NT2/D1 (cell line): Measurements from ENCODE around the gene PHAX.

Experiments used
- DNase-seq: peaks from one replicate; pipeline ENCODE4 v3.0.0-alpha.2; 2011; ENCODE audit warnings: low read depth, low spot score
- H3K27me3 ChIP-seq: 2 replicates; pipeline ENCODE4 v1.6.0; 2011; ENCODE audit warnings: mild to moderate bottlenecking; ENCODE audit not compliant: insufficient read length, insufficient read depth
- H3K36me3 ChIP-seq: 2 replicates; pipeline ENCODE4 v1.6.1; 2011; ENCODE audit warnings: mild to moderate bottlenecking, low read length, mixed read lengths; ENCODE audit not compliant: insufficient read depth, insufficient read length
- H3K4me1 ChIP-seq: 2 replicates; pipeline ENCODE4 v1.5.1; 2011; ENCODE audit not compliant: insufficient read depth, insufficient read length
- H3K4me3 ChIP-seq: 2 replicates; pipeline ENCODE4 v1.5.1; 2011; ENCODE audit warnings: low read depth; ENCODE audit not compliant: insufficient read length
- H3K9ac ChIP-seq: 2 replicates; pipeline ENCODE4 v1.6.0; 2011; ENCODE audit warnings: low read depth; ENCODE audit not compliant: insufficient read length
- H3K9me3 ChIP-seq: 2 replicates; pipeline ENCODE4 v1.5.1; 2011; ENCODE audit warnings: mild to moderate bottlenecking, low read length; ENCODE audit not compliant: insufficient read depth
- SUZ12 ChIP-seq: IDR thresholded peaks from 2 replicates; pipeline ENCODE4 v1.6.1; 2011; ENCODE audit not compliant: insufficient read length, insufficient read depth; ENCODE audit errors: extremely low read depth
- YY1 ChIP-seq: IDR thresholded peaks from 2 replicates; pipeline ENCODE4 v1.6.1; 2011; ENCODE audit not compliant: insufficient read length, insufficient read depth
- ZNF274 ChIP-seq: IDR thresholded peaks from 2 replicates; pipeline ENCODE4 v1.6.1; 2011; ENCODE audit warnings: mild to moderate bottlenecking, low read depth, low read length

PHAX gene

GRCh38 chr5:126576974-126577373, 23.8 kb upstream of the PHAX start:
- H3K27me3 ChIP-seq: no peaks in the 10 kb centered on the region
- H3K4me3 ChIP-seq: no peak overlapping the region
- TF ChIP-seq YY1: no peak
- TF ChIP-seq SUZ12: no peak
- TF ChIP-seq ZNF274: no peak
- H3K9ac ChIP-seq: no peak overlapping the region
- DNase-seq: no peak
- H3K9me3 ChIP-seq: no peaks in the 10 kb centered on the region
- peaks cover 67% of the 10 kb centered on the region for H3K36me3 ChIP-seq
- H3K4me1 ChIP-seq: no peaks in the 10 kb centered on the region

DNA sequence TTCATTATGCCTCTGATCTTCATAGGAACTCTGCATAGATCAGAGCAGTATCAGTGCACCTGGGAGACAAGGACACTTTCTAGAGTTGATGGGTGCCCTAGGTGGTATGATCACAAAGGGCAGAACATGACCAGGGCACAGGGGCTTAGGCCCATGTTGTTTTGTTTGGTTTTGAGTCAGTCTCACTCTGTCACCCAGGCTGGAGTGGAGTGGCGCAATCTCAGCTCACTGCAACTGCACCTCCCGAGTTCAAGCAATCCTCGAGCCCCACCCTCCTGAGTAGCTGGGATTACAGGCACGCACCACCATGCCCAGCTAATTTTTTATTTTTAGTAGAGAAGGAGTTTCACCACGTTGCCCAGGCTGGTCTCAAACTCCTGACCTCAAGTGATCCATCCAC, 23.3 kb upstream of the PHAX start:
- H3K9me3 ChIP-seq: no peaks in the 10 kb centered on the region
- no peaks in the 10 kb centered on the region for H3K4me1 ChIP-seq
- no peak for DNase-seq
- no peaks in the 10 kb centered on the region for H3K27me3 ChIP-seq
- H3K9ac ChIP-seq: no peak overlapping the region
- H3K36me3 ChIP-seq: peaks cover 66% of the 10 kb centered on the region
- no peak overlapping the region for H3K4me3 ChIP-seq
- TF ChIP-seq ZNF274: no peak
- TF ChIP-seq YY1: no peak
- TF ChIP-seq SUZ12: no peak

GRCh38 chr5:126579716-126580115, 21.0 kb upstream of the PHAX start:
- Histone ChIP-seq H3K9ac (no peak overlapping the region), H3K4me3 (no peak overlapping the region), H3K9me3 (no peaks in the 10 kb centered on the region), H3K4me1 (no peaks in the 10 kb centered on the region), H3K27me3 (no peaks in the 10 kb centered on the region), H3K36me3 (peaks cover 71% of the 10 kb centered on the region)
- no peak for TF ChIP-seq YY1
- no peak for TF ChIP-seq SUZ12
- no peak for TF ChIP-seq ZNF274
- DNase-seq: no peak

DNA sequence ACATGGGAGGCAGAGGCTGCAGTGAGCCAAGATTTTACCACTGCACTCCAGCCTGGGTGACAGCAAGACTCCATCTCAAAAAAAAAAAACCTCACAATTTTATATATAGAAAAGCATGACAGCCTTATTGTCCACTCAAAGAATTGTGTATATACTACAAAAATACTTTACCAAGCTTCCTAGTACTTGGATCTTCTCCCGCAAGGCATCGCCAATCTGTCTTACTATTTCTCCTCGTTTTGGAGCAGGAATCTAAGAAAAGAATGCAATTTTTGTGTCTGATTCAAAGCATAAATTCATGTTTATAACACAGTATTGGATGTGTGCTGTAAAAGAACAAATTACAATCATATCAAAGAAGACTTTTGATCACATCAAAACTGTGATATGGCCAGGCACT, 17.0 kb upstream of the PHAX start:
- peaks cover 70% of the 10 kb centered on the region for H3K36me3 ChIP-seq

DNA sequence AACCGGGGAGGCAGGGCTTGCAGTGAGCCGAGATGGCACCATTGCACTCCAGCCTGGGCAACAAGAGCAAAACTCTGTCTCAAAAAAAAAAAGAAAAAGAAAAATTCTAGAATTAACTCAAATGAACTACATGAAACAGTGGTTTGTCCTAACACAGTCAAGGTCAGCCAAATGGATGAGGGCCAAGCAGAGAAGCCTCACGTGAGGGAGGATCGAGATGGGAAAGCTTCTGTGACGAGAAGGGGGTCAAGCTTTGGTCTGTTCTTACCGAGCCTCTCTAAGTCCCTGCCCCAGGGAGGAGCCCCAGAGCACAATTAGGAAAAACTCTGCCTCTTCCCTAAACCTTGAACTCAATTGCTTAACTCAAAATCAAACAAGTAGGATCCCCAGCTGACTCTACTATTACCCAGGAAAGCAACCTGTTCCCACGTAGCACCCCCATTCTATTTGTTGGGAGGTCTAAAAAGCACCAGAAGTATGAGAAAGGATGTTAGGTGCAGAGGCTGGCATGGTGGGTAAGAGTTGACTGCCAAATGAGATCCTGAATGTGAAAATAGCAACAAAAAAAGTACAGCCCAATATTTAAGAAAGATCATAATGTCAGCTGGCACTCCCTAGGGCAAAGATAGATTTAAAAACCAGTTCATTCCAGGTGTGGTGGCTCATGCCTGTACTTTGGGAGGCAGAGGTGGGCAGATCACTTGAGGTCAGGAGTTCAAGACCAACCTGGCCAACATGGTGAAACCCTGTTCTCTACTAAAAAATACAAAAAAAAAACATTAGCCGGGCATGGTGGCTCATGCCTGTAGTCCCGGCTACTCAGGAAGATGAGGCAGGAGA, 13.0 kb upstream of the PHAX start:
- Histone ChIP-seq H3K9me3 (peaks cover 19% of the 10 kb centered on the region; the same call in 1 of the 2 replicates), H3K4me1 (no peaks in the 10 kb centered on the region), H3K9ac (no peak overlapping the region), H3K27me3 (no peaks in the 10 kb centered on the region), H3K4me3 (no peak overlapping the region), H3K36me3 (peaks cover 70% of the 10 kb centered on the region)
- TF ChIP-seq YY1: no peak
- DNase-seq: no peak

More for the DNA sequence above, 17.0 kb upstream of the PHAX start:
- Histone ChIP-seq H3K9me3 (no peaks in the 10 kb centered on the region), H3K4me3 (no peak overlapping the region), H3K27me3 (no peaks in the 10 kb centered on the region), H3K9ac (no peak overlapping the region), H3K4me1 (no peaks in the 10 kb centered on the region)
- no peak for DNase-seq
- no peak for TF ChIP-seq SUZ12
- TF ChIP-seq YY1: no peak
- TF ChIP-seq ZNF274: no peak

GRCh38 chr5:126589536-126590297, 11.0 kb upstream of the PHAX start:
- no peak for TF ChIP-seq SUZ12
- no peak for TF ChIP-seq ZNF274
- TF ChIP-seq YY1: no peak
- Histone ChIP-seq H3K4me1 (no peaks in the 10 kb centered on the region), H3K9ac (no peak overlapping the region), H3K27me3 (no peaks in the 10 kb centered on the region), H3K4me3 (no peak overlapping the region), H3K9me3 (peaks cover 19% of the 10 kb centered on the region; the same call in 1 of the 2 replicates), H3K36me3 (peaks cover 66% of the 10 kb centered on the region)
- no peak for DNase-seq

DNA sequence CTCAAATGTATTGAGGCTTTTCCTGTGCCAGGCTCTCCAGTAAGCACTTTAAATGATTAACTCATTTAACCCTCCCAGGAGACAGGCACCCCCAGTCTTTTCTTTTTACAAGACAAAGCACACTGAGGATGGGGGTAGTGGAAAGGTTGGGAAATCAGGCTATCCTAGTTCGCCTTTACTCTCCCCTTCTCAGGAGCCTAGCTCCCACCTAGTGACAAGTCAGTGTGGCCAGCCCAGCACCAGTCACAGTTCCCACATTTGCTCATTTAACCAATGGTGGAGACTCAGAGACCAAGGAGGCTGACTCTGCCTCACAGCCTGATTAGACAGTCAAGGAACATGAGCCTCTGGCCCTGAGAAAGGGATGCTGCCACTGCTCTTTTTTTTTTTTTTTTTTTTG, 9.2 kb upstream of the PHAX start:
- H3K27me3 ChIP-seq: no peaks in the 10 kb centered on the region
- H3K9me3 ChIP-seq: peaks cover 19% of the 10 kb centered on the region; the same call in 1 of the 2 replicates
- no peak overlapping the region for H3K4me3 ChIP-seq
- no peak for TF ChIP-seq YY1
- no peak for TF ChIP-seq SUZ12
- no peak for TF ChIP-seq ZNF274
- H3K36me3 ChIP-seq: peaks cover 58% of the 10 kb centered on the region
- no peaks in the 10 kb centered on the region for H3K4me1 ChIP-seq
- peak; percentile 69 for DNase-seq
- no peak overlapping the region for H3K9ac ChIP-seq
